Thoracic aorta (tissue), 2 donors: ENCODE measurements around the gene AKAP7. TPM values are rescaled to one million over a fixed set of nuclear protein-coding genes. Genes with fewer than 3 reads are reported as not detected.

ENCODE experiments used
- ATAC-seq: fragments of 150-250 bp; one replicate; pipeline ENCODE4 v1.8.0; 2017; ENCODE audit warnings: low read depth; ENCODE audit not compliant: insufficient number of reproducible peaks, low FRiP score
- DNase-seq: peaks from one replicate; pipeline ENCODE4 v3.0.0-alpha.2; 2020; ENCODE audit warnings: low spot score
- H3K27ac ChIP-seq, 2 donors: fragments of 200-600 bp; sonication (generic); 1 replicate in 1 of 2; 2 replicates in 1 of 2; pipeline ENCODE4 v1.5.1; 2016; ENCODE audit warnings: mild to moderate bottlenecking in 2 of 2, moderate library complexity in 2 of 2
- H3K27me3 ChIP-seq: fragments of 200-600 bp; sonication (generic); replicated peaks from 2 replicates; pipeline ENCODE4 v1.6.0; 2016; ENCODE audit warnings: mild to moderate bottlenecking; ENCODE audit not compliant: insufficient read depth
- H3K36me3 ChIP-seq: fragments of 200-600 bp; sonication (generic); one replicate; pipeline ENCODE4 v1.5.1; 2016
- H3K4me1 ChIP-seq, 2 donors: fragments of 200-600 bp; sonication (generic); 1 replicate in 1 of 2; 2 replicates in 1 of 2; pipeline versions ENCODE4 v1.5.1 to v1.6.0; 2016; ENCODE audit warnings: low read depth in 2 of 2, mild to moderate bottlenecking in 1 of 2; ENCODE audit not compliant: control insufficient read depth in 1 of 2
- H3K4me3 ChIP-seq: fragments of 200-600 bp; sonication (generic); 2 replicates; pipeline ENCODE4 v1.5.1; 2016; ENCODE audit warnings: mild to moderate bottlenecking
- H3K9me3 ChIP-seq: fragments of 200-600 bp; sonication (generic); 2 replicates; pipeline ENCODE4 v1.5.1; 2016
- CTCF ChIP-seq: fragments of 200-600 bp; sonication (generic); IDR thresholded peaks from one replicate; pipeline ENCODE4 v1.5.1; 2019; ENCODE audit warnings: antibody characterized with exemption
- total RNA-seq, 2 donors: library from RNA; depleted of rRNA; stranded (reverse); fragments of >200 nt; gene quantifications; one replicate each; pipeline versions ENCODE4 v1.1.0 to v1.2.3, GENCODE V29; 2016

The AKAP7 gene
- total RNA-seq, 2 donors from 2014 or later, result 3.0 to 4.1 TPM

GRCh38 chr6:131262060-131262459 lies 126.8 kb downstream of the AKAP7 start:
- DNase-seq (no peak), ATAC-seq (no peak)
- no peaks in the 10 kb centered on the region for H3K36me3 ChIP-seq
- H3K9me3 ChIP-seq, result no peaks in the 10 kb centered on the region
- no peaks in the 10 kb centered on the region for H3K27me3 ChIP-seq
- no peak overlapping the region for H3K27ac ChIP-seq
- H3K4me1 ChIP-seq, result no peaks in the 10 kb centered on the region
- H3K4me3 ChIP-seq, result no peak overlapping the region
- no peak for TF ChIP-seq CTCF

- Histone ChIP-seq H3K9me3 (peaks cover 4% of the 10 kb centered on the region), H3K4me1 (no peaks in the 10 kb centered on the region), H3K36me3 (no peaks in the 10 kb centered on the region), H3K27me3 (no peaks in the 10 kb centered on the region), H3K4me3 (no peak overlapping the region), H3K27ac (no peak overlapping the region)
- DNase-seq, result no peak
- no peak for ATAC-seq
- TF ChIP-seq CTCF, result no peak
Measured at GRCh38 chr6:131265939-131266338, 130.7 kb downstream of the AKAP7 start.

- Histone ChIP-seq H3K4me1 (no peaks in the 10 kb centered on the region), H3K4me3 (no peak overlapping the region), H3K27ac (no peak overlapping the region), H3K27me3 (no peaks in the 10 kb centered on the region), H3K36me3 (no peaks in the 10 kb centered on the region), H3K9me3 (peaks cover 4% of the 10 kb centered on the region)
- ATAC-seq (no peak), DNase-seq (no peak)
- no peak for TF ChIP-seq CTCF
Measured at GRCh38 chr6:131268303-131268702, 133.0 kb downstream of the AKAP7 start.

GRCh38 chr6:131269565-131270391 lies 134.5 kb downstream of the AKAP7 start:
- DNase-seq (no peak), ATAC-seq (no peak)
- H3K9me3 ChIP-seq, result peaks cover 4% of the 10 kb centered on the region
- no peaks in the 10 kb centered on the region for H3K4me1 ChIP-seq
- H3K4me3 ChIP-seq, result no peak overlapping the region
- H3K27me3 ChIP-seq, result no peaks in the 10 kb centered on the region
- no peaks in the 10 kb centered on the region for H3K36me3 ChIP-seq
- H3K27ac ChIP-seq, result no peak overlapping the region
- no peak for TF ChIP-seq CTCF

- DNase-seq (no peak), ATAC-seq (no peak)
- TF ChIP-seq CTCF, result no peak
- Histone ChIP-seq H3K4me1 (no peaks in the 10 kb centered on the region), H3K9me3 (peaks cover 4% of the 10 kb centered on the region), H3K36me3 (no peaks in the 10 kb centered on the region), H3K27ac (no peak overlapping the region), H3K4me3 (no peak overlapping the region), H3K27me3 (no peaks in the 10 kb centered on the region)
Measured at GRCh38 chr6:131270534-131270933, 135.3 kb downstream of the AKAP7 start.
